Activated CD4-positive, alpha-beta T cell treated with anti-CD3 and anti-CD28 coated beads for 1 hour (primary cell): ENCODE data around the gene TMSB4Y.

Experiments used
- DNase-seq: peaks from one replicate; pipeline ENCODE4 v3.0.0-alpha.2; 2020

The TMSB4Y gene

GRCh38 chrY:13703568-13703968 lies at the start of gene TMSB4Y:
Gene TMSB4Y (plus strand): TSS chrY:13703899.
- peak; percentile 61 for DNase-seq

GRCh38 chrY:13664162-13664561 lies 39.5 kb upstream of the TMSB4Y start:
- no peak for DNase-seq

GRCh38 chrY:13671122-13671521 lies 32.6 kb upstream of the TMSB4Y start:
- no peak for DNase-seq

GRCh38 chrY:13702276-13702675 lies 1.4 kb upstream of the TMSB4Y start:
- no peak for DNase-seq

- no peak for DNase-seq
These were observed 627 bp downstream of the TMSB4Y start for GRCh38 chrY:13704121-13704930.

- no peak for DNase-seq
These were observed 1.5 kb downstream of the TMSB4Y start for GRCh38 chrY:13705197-13705596.

GRCh38 chrY:13708038-13708437 lies 4.3 kb downstream of the TMSB4Y start:
- no peak for DNase-seq

GRCh38 chrY:13718996-13719395 lies 15.3 kb downstream of the TMSB4Y start:
- DNase-seq, result no peak

GRCh38 chrY:13729517-13729916 lies 25.8 kb downstream of the TMSB4Y start:
- DNase-seq, result no peak

GRCh38 chrY:13738618-13739017 lies 34.9 kb downstream of the TMSB4Y start:
- DNase-seq, result no peak

- DNase-seq, result peak; percentile 10
These were observed 47.8 kb downstream of the TMSB4Y start for GRCh38 chrY:13751289-13752071.

GRCh38 chrY:13754661-13755060 lies 51.0 kb downstream of the TMSB4Y start:
- DNase-seq, result no peak
